A172 (cell line): ENCODE data around the gene UNC5B. TPM values are rescaled to one million over a fixed set of nuclear protein-coding genes. Genes with fewer than 3 reads are reported as not detected.

ENCODE experiments used
- DNase-seq: peaks from one replicate; pipeline ENCODE4 v3.0.0-alpha.2; 2015; ENCODE audit warnings: low spot score
- total RNA-seq: library from RNA; depleted of rRNA; stranded (reverse); fragments of >200 nt; shearing (Covaris generic); gene quantifications from 2 replicates; pipeline ENCODE4 v1.2.3, GENCODE V29; 2014; rRNA removed

Gene UNC5B
- total RNA-seq, result 2.3 and 4.6 TPM in 2 replicates

GRCh38 chr10:71212318-71213126, at the start of gene UNC5B:
TSS of gene UNC5B (plus strand) at chr10:71212570. CDS start at chr10:71212986, 416 bp downstream.
- DNase-seq, result peak; percentile 65

GRCh38 chr10:71173466-71173865, 38.9 kb upstream of the UNC5B start:
- no peak for DNase-seq

- DNase-seq, result no peak
Observed at GRCh38 chr10:71176661-71177060, 35.7 kb upstream of the UNC5B start.

GRCh38 chr10:71177651-71178199, 34.6 kb upstream of the UNC5B start:
- no peak for DNase-seq

- DNase-seq, result no peak
Observed at GRCh38 chr10:71178880-71179279, 33.5 kb upstream of the UNC5B start.

- DNase-seq, result no peak
Observed at GRCh38 chr10:71179382-71179781, 33.0 kb upstream of the UNC5B start.

GRCh38 chr10:71184421-71184820, 27.9 kb upstream of the UNC5B start:
- no peak for DNase-seq

- DNase-seq, result no peak
Observed at GRCh38 chr10:71185209-71185608, 27.2 kb upstream of the UNC5B start.

- no peak for DNase-seq
Observed at GRCh38 chr10:71187197-71187596, 25.2 kb upstream of the UNC5B start.

- DNase-seq, result no peak
Observed at GRCh38 chr10:71187600-71187999, 24.8 kb upstream of the UNC5B start.

- DNase-seq, result no peak
Observed at GRCh38 chr10:71188201-71188600, 24.2 kb upstream of the UNC5B start.

- no peak for DNase-seq
Observed at GRCh38 chr10:71191019-71191418, 21.4 kb upstream of the UNC5B start.

- DNase-seq, result no peak
Observed at GRCh38 chr10:71191551-71192076, 20.8 kb upstream of the UNC5B start.

GRCh38 chr10:71193516-71193915, 18.9 kb upstream of the UNC5B start:
- no peak for DNase-seq

GRCh38 chr10:71197955-71198354, 14.4 kb upstream of the UNC5B start:
- DNase-seq, result no peak

GRCh38 chr10:71201849-71202248, 10.5 kb upstream of the UNC5B start:
- DNase-seq, result no peak

- no peak for DNase-seq
Observed at GRCh38 chr10:71202314-71202713, 10.1 kb upstream of the UNC5B start.

GRCh38 chr10:71203124-71203523, 9.2 kb upstream of the UNC5B start:
- DNase-seq, result no peak

- no peak for DNase-seq
Observed at GRCh38 chr10:71203716-71204115, 8.7 kb upstream of the UNC5B start.

GRCh38 chr10:71204746-71205145, 7.6 kb upstream of the UNC5B start:
- DNase-seq, result peak; percentile 17

GRCh38 chr10:71205468-71205867, 6.9 kb upstream of the UNC5B start:
- peak; percentile 34 for DNase-seq

GRCh38 chr10:71206911-71207310, 5.5 kb upstream of the UNC5B start:
- no peak for DNase-seq

GRCh38 chr10:71207578-71207977, 4.8 kb upstream of the UNC5B start:
- DNase-seq, result no peak
